ENCODE data around the gene LTBR.

Gene LTBR

DNA sequence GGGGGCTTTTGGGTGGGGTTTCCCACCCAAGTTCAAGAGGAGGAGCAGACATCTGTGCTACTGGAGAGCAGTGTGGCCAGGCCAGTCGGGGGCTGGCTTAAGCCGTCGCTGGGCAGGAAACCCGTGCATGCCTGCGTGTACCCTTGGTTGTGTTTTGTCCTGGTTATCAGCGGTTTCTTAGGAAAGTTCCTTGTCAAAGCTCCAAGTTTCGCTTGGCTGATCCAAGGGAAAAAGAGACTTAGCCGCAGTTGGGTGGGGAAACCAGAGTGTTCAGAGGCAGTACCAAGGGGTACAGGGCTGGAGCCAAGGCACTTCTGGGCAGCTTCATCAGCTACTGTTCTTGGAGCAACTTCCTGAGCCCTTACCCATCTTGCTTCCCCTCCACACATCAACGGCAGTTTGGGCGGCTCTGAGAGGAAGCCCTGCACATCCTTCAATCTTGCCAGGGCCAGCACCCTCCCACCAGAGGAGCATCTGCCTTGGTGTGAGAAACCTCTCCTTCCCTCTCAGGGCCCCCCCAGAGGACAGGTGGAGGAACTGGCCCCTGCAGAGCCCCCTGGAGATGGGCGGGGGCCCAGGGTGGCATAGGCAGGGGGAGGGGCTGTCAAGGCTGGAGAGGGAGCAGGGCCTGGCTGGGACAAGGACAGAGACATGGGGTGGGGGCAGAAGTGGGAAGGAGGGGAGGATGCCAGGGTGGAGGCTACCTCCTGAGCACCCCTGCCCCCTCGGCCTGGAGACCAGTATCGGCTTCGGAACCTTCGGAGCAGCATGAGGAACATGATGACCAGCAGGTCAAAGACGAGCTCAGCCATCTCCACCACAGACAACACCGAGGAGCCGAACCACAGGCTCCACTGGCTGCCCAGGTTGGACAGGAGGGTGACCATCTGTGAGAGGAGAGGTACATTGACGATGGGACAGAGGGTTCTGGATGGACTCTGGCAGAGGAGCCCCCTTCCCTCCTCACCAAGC, 36.3 kb upstream of the LTBR start:
- TF ChIP-seq CTCF (IDR thresholded peaks at IDR 0.05; ENCODE audit: extremely low read depth, missing control alignments), result no peak
- DNase-seq (ENCODE audit: low spot score), result no peak

DNA sequence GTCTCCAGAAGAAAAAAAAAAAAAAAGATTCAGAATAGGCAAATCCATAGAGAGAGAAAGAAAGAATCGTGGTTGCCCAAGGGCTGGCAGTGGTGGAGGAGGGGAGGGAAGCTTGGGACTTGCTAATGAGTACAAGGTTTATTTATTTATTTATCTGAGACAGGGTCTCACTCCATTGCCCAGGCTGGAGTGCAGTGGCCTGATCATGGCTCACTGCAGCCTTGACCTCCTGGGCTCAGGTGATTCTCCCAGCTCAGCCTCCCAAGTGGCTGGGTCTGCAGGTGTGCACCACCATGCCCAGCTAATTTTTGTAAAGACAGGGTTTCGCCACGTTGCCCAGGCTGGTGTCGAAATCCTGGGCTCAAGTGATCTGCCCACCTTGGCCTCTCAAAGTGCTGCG, 32.3 kb upstream of the LTBR start:
- no peak for DNase-seq (ENCODE audit: low spot score)
- no peak for TF ChIP-seq CTCF (IDR thresholded peaks at IDR 0.05; ENCODE audit: extremely low read depth, missing control alignments)

DNA sequence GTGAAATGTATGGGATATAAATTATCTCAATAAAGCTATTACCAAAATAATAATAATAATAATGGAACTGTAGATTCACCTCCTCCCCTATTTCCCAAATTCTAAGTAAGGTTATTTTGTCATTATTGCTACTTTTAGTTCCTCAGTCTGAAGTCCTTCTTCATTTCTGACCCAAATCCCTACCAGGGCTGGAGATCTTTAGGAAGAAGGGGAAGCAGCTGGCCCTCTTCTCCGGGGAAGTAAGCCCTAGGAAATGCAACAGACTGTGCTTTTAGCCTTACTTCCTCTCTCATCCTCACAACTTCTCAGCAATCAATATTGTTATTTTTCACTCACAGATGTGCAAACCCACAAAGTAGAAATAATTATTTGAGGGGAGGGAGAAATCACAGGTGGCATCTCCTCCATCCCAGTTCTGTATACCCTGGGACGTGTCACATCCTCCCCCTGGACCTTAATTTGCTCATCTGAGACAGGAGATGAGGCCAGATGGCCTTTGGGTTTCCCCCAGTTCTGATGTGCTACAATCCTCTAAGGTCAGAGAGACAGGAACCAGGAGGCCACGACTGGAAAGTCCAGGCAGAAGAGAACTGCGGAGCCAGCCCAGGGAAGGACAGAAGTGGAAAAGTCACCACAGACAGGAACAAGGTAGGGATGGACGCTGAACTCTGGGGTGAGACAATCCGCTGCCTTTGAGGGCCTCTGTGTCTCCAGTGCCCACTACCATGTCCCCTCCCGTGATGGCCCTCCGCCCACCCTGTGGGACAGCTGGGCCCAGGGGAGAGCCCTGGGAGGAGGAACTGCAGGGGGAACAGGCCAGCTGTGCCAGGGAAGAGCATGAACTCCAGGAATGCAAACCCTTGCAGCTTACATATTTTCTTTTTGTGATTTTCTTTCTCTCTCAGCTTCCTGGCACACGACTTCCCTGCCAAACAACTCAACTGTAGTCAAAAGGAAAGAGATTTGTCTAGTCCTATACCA, 31.5 kb upstream of the LTBR start:
- no peak for DNase-seq (ENCODE audit: low spot score)
- no peak for TF ChIP-seq CTCF (IDR thresholded peaks at IDR 0.05; ENCODE audit: extremely low read depth, missing control alignments)

GRCh38 chr12:6354495-6355393, 29.2 kb upstream of the LTBR start:
- TF ChIP-seq CTCF (IDR thresholded peaks at IDR 0.05; ENCODE audit: extremely low read depth, missing control alignments), result no peak

GRCh38 chr12:6355491-6356373, 28.2 kb upstream of the LTBR start:
- DNase-seq (ENCODE audit: low spot score), result no peak
- no peak for TF ChIP-seq CTCF (IDR thresholded peaks at IDR 0.05; ENCODE audit: extremely low read depth, missing control alignments)

More at GRCh38 chr12:6354495-6355393, 29.2 kb upstream of the LTBR start:
- DNase-seq (ENCODE audit: low spot score), result no peak

DNA sequence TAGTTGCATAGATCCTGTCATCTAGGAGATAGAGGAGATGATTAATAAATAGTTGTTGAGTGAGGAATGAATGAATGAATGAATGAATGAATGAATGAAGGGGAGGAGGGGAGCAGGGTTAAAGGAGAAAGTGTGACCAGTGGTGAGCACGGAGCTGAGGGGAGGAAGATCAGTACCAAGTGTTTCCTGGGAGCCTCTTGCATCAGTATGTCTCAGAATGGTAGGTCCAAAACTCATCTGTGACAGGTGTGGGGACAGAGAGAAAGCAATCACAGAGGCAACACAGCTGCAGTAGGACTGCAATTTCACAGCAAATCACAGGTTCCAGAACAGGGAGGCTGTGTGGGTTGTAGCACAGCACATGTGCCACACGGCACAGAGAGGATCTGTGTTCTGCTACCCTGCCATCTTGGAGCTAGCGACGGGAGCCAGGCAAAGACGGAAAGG, 27.6 kb upstream of the LTBR start:
- no peak for TF ChIP-seq CTCF (IDR thresholded peaks at IDR 0.05; ENCODE audit: extremely low read depth, missing control alignments)
- no peak for DNase-seq (ENCODE audit: low spot score)
